Measurements from ENCODE around the gene NTHL1. TPM values are rescaled to one million over a fixed set of nuclear protein-coding genes. Genes with fewer than 3 reads are reported as not detected.

NTHL1 gene
- total and polyA plus RNA-seq, 2 donors (not counting 3 experiments of a cell fraction or from before 2014, with no cell fraction given), result 39.8 to 65.8 TPM

DNA sequence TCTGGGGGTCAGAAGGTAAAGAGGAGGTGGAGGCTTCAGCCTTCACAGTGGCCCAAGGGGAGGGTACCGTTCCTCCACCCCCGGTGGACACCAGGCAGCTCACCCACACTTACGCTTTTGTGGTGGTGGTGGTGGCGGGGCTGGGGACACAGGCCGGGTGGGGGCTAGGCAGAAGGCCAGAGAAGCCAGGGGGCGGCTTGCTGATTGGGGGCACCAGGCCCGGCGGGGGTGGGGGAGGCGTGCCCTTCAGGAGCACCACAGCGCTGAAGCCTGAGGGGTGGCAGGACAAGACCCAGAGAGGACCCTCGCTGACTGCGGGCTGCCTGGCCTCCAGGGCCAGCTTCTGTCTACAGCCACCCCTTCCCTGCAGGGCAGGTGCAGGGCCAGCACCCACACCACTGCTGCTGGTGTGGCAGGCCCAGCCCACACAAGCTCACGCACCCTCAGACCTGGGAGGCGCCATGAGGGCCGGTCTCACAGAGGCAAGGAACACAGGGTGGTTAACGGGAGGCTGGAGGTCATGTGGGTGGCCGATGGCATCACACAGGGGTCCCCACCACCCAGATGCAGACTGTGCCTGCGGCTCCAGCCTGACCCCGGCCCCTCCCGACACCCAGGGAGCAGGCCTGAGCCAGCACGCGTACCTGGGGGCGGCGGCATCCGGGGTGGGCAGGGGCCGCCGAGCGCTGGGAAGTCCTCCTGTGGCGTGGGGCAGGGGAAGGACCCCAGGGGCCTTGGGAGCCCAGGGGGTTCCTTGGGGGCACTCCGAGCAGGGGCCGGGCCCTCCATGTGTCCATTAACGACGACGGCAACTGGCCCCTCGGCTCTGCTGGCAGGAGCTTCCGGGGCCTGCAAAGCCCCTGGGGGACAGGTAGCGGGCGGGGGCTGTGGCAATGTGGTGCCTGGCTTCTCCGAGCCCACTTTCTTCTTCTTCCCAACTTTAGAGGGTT, 48.5 kb downstream of the NTHL1 start:
- peaks cover 0 to 53% of the 10 kb centered on the region in 2 experiments for H3K36me3 ChIP-seq (ENCODE audit: control insufficient read depth in 2 of 2, extremely low read depth in 1 of 2, insufficient read depth in 2 of 2, low read length in 2 of 2)
- ChIA-PET POLR2A (no interaction called here), CTCF (no interaction called here)
- H3K9ac ChIP-seq (replicated peaks; ENCODE audit: extremely low read depth, insufficient read depth, low read length), result no peak overlapping the region
- FAIRE-seq, result no peak
- no peak overlapping the region for H3K4me3 ChIP-seq (replicated peaks in 1 of 3; ENCODE audit: insufficient read depth in 1 of 3, low read depth in 1 of 3, low read length in 3 of 3)
- H3K9me1 ChIP-seq (replicated peaks; ENCODE audit: control insufficient read depth, extremely low read depth, insufficient read depth, low read length), result no peaks in the 10 kb centered on the region
- peaks cover 15% of the 10 kb centered on the region for H3K79me2 ChIP-seq (ENCODE audit: control insufficient read depth, insufficient read depth, low read length)
- H4K20me1 ChIP-seq (replicated peaks; ENCODE audit: control insufficient read depth, extremely low read depth, insufficient read depth, low read length), result no peaks in the 10 kb centered on the region
- TF ChIP-seq GATA2 (IDR thresholded peaks at IDR 0.05; ENCODE audit: insufficient read depth, insufficient read length, low read depth, low read length) (no peak), POLR2A (IDR thresholded peaks at IDR 0.05; ENCODE audit: low read depth, low read length) (no peak), CTCF (IDR thresholded peaks at IDR 0.05; ENCODE audit: extremely low read depth in 1 of 2, insufficient read depth in 1 of 2, low read depth in 1 of 2, low read length in 2 of 2) (no peak), MYC (IDR thresholded peaks at IDR 0.05; ENCODE audit: low read depth, low read length) (no peak), FOS (IDR thresholded peaks at IDR 0.05; ENCODE audit: borderline replicate concordance, insufficient read depth, low read length) (no peak), EZH2 (IDR thresholded peaks at IDR 0.05; ENCODE audit: borderline replicate concordance, low read depth, low read length, severe bottlenecking) (no peak), POLR2AphosphoS5 (IDR thresholded peaks at IDR 0.05; ENCODE audit: insufficient read depth, low read depth, low read length) (no peak), JUN (IDR thresholded peaks at IDR 0.05; ENCODE audit: borderline replicate concordance, insufficient read depth, insufficient read length, low read depth) (no peak)
- TF ChIP-seq, protein P1, sequence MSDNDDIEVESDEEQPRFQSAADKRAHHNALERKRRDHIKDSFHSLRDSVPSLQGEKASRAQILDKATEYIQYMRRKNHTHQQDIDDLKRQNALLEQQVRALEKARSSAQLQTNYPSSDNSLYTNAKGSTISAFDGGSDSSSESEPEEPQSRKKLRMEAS (IDR thresholded peaks at IDR 0.05; ENCODE audit: insufficient read depth, insufficient read length), result no peak
- H2AFZ ChIP-seq (ENCODE audit: low read depth, low read length), result no peak overlapping the region
- H3K4me2 ChIP-seq (ENCODE audit: insufficient read depth, low read length), result no peak overlapping the region
- DNase-seq (ENCODE audit: low read depth, low spot score), result no peak
- no peaks in the 10 kb centered on the region for H3K27me3 ChIP-seq (ENCODE audit: control insufficient read depth in 2 of 2, insufficient read depth in 2 of 2, low read length in 2 of 2)
- dilution Hi-C loops (cut with MboI; ENCODE audit: extremely low pct_ligation_motif_present, low sequenced_read_pairs), result no loop called here
- no peaks in the 10 kb centered on the region for H3K9me3 ChIP-seq (replicated peaks; ENCODE audit: control insufficient read depth, insufficient read depth, low read length)
- no TSS peak for BruUV-seq (replicated peaks)
- no peak overlapping the region for H3K27ac ChIP-seq (ENCODE audit: insufficient read depth, low read depth, low read length)
- intact Hi-C loops (cut with micrococcal nuclease), result no loop called here
- H3K4me1 ChIP-seq (ENCODE audit: control insufficient read depth, extremely low read depth, insufficient read depth, low read length), result peaks cover 3% of the 10 kb centered on the region

Data from endothelial cell of umbilical vein (primary cell).